NCI-H69 (cell line): ENCODE results near the gene KLHL11.
"Not testable (repeated sequence)": the region's sequence is repeated elsewhere in the genome, so short reads cannot be mapped to it uniquely, and the experiment has no call there.

ENCODE experiments used
- DNase-seq: peaks from one replicate; lab custom pipeline; 2025; lab: John Stamatoyannopoulos, UW

The KLHL11 gene

DNA sequence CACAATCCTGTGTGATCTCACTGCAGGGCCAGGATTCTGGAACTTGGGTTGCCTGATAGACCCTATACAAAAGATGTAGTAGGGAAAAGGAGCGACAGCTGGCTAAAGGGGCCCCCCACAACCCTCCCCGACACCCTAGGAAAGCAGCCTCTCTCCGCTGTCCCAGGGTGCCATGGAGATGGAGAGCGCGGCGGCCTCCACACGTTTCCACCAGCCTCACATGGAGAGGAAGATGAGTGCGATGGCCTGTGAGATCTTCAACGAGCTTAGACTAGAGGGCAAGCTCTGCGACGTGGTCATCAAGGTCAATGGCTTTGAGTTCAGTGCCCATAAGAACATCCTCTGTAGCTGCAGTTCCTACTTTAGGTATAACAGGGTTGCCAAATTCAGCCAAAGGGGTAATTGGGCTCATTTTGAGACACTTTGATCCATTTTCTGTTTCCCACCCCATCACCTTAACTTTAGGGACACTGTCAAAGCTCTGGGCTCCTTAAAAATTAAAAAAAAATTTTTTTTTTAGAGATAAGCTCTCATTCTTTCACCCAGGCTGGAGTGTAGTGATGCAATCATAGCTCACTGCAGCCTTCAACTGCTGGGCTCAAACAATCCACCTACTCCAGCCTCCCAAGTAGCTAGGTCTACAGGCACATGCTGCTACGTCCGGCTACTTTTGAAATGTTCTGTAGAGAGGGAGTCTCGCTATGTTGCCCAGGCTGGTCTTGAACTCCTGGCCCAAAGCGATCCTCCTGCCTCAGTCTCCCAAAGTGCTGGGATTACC is 27.3 kb downstream of the KLHL11 start, which contains the start of gene KLHL10:
Gene KLHL10 (plus strand): TSS at position 65 of the 778 bp plus-strand sequence. CDS start 108 bp downstream, at position 173.
- no peak for DNase-seq

DNA sequence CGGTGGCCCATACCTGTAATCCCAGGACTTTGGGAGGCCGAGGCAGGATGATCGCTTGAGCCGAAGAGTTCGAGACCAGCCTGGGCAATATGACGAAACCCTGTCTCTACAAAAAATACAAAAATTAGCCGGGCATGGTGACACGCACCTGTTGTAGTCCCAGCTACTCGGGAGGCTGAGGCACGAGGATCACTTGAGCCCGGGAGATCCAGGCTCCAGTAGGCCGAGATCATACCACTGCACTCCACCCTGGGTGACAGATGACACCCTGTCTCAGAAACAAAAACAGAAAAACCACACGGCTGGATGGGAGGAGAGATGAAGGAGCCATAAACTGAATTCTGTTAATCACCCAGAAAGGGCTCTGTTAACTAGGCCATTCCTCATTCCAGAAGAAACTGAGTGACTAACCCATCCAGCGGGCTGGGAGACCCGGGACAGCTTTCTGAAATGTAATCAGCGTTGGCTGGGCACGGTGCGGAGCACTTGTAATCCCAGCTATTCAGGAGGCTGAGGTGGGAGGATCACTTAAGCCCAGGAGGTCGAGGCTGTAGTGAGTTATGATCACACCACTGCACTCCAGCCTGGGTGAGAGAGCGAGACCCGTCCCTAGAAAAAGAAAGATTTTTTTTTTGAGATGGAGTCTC is 28.6 kb downstream of the KLHL11 start:
- no peak for DNase-seq

DNA sequence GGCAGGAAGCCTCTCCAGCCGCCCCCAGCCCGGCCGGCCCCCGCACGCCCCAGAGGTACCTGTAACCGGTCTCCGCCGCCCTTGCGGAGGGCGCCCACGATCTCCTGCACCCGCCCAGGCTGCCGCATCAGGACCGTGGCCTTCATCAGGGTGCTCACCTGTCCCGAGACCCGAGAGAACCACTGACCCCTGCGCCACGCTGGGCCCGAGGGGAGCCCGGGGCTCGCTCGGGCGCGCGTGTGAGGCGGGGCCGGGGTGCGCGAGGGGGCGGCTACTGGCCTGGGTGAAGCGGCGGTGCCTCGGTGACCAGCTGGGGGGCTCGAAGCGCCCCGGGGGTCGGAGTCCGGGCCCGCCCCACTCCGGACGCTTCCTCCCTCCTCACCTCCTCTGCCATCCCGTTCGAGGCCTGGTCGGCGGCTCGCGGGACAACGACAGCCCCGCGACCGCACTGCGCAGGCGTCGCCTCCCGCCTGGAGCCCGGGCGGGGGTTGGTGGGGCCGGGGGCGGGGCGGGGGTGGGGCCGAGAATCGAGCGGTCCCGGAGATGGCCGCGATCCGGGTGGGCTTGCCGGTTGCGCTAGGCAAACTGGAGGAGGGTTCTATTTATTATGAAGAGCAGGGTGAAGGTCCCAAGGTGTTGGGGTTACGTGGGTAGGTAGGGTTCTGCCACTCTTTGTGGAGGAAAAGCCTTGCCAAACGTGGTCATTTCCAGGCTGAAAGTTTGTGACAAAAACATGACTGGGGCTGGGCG is 29.2 kb downstream of the KLHL11 start, which contains the start of gene NT5C3B:
Gene NT5C3B (minus strand): TSS at position 433 of the 750 bp plus-strand sequence. CDS start 39 bp downstream, at position 394.
- peak; percentile 66 for DNase-seq

DNA sequence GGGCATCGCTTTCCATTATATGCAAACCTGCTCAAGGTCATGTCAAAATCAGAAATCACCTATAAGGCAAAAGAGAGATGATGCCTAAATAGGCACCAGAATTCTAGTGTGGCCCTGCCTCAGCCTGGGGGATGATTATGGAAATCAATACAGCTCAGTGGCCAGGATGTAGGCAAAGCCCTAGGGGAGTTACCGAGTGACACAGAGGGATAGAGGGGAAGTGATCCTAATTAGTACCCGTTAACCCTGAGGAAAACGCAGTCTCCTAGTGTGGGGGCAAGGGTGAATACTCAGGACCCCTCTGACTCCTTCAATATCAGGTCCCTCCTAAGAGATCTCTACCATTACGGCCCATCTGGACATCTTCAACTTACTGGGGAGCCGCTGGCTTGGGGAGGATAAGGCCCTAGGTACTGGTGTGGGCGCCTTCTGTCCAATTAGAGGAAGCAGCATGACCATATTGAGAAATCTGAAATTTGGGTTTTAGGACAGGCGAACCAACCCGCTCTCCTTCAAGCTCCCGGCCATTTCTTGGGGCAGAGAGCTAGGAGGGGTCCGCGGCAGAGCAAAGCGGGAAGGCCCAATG is 29.9 kb downstream of the KLHL11 start:
- peak; percentile 43 for DNase-seq

DNA sequence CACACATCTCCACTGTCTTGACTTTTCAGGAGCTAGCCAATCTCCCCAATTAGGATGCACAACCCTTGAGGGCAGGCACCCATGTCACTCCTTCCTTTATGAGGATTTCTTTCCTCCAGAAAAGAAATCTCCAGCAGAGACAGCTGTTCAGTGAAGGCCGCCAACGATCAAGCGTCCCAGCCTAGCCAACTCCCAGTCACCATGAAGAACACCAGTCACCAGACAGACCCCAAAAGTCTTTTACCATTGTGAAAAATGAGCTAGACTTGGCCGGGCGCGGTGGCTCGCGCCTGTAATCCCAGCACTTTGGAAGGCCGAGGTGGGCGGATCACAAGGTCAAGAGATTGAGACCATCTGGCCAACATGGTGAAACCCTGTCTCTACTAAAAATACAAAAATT is 35.3 kb downstream of the KLHL11 start:
- DNase-seq: not testable (repeated sequence)

DNA sequence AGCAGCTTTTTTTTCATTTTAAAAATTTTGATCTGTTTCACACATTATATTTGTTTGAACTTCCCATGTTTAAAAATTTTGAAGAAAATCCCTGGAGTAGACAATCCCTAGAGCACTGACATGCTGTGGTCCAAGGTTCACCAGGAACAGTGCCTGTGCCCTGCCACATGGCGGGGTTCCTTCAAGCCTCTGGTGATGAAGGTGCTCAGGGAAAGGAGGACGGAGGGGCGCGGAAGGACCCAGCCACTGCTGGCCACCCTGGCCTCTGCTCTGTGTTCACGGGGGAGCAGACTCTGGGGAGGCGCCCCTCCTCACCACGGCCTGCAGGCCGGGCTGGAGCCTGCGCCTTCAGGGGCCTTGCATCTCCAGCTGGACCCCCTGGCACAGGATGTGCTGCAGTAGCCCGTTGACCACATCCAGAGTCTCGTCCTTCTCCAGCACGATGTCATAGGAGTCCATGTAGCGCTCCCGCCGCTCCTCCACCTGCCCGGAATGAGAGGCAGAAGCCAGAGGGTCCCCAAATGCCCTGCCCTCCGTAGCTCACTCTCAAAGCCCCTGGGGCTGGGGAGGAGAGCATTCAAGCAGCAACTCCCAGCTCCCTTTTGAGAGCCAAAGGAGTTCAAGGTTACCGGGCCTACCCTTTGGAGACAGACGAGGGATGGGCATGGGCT is 39.9 kb downstream of the KLHL11 start:
- DNase-seq: no peak

DNA sequence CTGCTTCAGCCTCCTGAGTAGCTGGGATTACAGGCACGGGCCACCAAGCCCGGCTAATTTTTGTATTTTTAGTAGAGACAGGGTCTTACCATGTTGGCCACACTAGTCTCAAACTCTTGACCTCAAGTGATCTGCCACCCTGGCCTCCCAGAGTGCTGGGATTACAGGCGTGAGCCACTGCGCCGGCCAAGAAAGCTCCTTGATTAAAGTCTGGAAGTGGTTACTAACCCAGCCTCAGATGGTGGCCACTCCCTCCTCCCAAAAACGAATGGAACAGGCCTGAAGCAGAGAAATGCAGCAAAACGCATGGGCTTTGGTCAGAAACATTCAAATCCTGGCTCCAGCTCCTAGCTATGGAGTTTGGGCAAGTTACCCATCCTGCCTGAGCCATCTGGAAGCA is 41.1 kb downstream of the KLHL11 start:
- DNase-seq: no peak

DNA sequence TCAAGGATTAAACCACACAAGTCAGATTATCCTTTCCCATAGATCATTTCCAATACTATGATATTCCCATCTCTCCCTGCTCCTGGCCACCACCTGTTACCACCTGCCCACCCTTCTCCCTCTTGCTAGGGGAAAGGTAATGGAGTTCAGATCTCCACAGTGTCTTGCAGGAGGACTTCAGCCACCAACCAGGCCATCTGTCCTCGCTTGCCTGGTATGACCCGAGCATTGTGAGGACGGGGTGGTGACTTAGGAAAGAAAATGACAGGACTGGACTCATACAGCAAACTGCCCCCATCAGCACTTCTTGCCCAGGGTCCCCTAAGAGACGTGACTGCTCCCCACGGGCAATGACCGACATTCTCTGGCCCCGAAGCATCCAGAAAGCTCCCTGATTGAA is 41.6 kb downstream of the KLHL11 start:
- no peak for DNase-seq

DNA sequence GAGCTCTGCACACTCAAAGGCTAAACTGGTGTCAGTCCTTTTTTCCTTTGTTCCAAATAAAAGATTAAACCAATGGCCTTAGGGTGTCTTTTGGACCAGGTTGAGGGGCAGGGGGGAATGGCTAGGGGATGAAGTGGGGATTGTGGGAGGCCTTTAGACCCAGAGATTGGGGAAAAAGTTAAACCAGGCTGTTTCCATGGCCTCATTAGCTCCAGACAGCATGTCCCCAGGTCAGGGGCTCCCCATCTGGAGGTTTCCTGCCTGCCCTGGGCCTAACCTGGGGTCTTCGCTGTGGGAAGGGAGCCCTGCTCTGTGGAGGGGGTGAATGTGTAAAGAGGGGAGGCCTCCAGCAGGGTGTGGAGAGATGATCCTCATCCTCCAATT is 42.1 kb downstream of the KLHL11 start:
- DNase-seq: no peak

DNA sequence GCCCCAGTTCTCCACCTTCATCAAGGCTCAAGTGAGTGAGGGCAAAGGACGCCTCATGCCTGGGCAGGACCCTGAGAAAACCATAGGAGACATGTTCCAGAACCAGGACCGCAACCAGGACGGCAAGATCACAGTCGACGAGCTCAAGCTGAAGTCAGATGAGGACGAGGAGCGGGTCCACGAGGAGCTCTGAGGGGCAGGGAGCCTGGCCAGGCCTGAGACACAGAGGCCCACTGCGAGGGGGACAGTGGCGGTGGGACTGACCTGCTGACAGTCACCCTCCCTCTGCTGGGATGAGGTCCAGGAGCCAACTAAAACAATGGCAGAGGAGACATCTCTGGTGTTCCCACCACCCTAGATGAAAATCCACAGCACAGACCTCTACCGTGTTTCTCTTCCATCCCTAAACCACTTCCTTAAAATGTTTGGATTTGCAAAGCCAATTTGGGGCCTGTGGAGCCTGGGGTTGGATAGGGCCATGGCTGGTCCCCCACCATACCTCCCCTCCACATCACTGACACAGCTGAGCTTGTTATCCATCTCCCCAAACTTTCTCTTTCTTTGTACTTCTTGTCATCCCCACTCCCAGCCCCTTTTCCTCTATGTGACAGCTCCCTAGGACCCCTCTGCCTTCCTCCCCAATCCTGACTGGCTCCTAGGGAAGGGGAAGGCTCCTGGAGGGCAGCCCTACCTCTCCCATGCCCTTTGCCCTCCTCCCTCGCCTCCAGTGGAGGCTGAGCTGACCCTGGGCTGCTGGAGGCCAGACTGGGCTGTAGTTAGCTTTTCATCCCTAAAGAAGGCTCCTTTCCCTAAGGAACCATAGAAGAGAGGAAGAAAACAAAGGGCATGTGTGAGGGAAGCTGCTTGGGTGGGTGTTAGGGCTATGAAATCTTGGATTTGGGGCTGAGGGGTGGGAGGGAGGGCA is 42.7 kb downstream of the KLHL11 start:
- DNase-seq: no peak

DNA sequence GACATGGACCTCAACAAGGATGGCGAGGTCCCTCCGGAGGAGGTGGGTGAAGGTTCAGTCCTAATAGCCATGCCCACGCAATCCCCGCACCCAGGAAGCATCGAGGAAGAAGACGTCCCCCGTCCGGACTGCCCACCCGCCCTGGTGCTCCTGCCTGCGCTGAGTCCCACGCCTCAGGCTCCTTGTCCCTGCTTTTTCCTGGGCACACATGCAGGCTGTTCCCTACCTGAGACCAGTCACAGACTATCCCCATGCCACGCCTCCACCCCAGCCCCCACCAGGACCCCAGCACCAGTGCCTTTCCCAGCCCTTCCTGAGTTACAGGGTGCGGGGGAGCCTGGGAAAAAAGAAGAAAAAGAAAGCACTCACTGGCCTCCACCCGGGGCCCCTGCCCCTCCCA is 43.4 kb downstream of the KLHL11 start:
- DNase-seq: no peak

DNA sequence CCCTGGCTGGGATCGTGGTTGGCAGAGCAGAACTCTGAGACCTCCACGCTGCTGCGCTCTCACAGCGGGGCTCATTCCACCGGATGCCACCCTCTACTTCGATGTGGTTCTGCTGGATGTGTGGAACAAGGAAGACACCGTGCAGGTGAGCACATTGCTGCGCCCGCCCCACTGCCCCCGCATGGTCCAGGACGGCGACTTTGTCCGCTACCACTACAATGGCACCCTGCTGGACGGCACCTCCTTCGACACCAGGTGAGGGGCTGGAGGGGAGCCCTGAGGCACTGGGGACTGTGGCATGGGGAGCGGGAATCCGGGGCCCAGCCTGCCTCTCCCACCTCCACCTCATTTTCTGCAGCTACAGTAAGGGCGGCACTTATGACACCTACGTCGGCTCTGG is 47.2 kb downstream of the KLHL11 start:
- DNase-seq: no peak

DNA sequence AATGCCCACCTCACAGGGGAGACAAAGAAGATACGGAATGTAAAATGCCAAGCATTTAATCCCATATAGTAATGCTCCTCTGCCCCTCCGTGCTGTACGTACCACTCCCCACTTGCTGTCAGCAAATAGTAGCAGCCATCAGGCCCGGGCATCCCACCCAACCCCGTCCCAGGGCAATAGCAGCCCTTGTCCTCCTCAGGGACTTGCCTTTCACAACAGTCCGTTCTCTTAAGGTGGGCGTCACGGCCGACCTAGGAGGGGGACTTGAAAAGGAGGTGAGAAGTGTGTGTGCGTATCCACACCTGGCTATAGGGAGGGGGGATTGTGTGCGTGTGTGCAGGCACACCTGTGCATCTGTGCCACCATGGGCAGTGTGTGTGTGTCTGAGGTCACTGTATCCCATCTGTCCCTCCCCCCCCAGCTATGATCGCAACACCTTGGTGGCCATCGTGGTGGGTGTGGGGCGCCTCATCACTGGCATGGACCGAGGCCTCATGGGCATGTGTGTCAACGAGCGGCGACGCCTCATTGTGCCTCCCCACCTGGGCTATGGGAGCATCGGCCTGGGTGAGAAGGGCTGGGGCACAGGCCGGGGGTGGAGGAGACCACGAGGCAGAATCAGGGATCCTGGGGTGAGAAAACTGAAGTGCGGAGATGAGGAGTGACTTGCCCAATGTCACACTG is 48.4 kb downstream of the KLHL11 start:
- no peak for DNase-seq

DNA sequence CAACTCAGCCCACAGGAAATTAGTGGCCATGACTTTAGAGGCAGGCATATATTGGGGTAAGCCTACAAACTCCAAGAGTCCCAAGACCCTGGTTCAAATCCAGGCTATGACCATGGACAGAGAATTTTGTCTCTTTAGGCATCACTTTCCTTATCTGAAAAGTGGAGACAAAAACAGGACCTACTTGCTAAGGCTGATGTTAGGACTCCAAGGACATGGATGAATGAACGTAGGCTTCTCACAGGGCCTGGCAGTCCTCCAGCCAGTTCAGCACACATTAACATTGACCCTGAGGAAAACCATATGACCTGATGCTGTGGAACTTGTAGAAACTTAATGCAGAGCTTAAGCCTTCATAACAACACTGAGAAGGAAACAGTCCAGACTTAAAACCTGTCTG is 51.0 kb downstream of the KLHL11 start:
- DNase-seq: no peak

DNA sequence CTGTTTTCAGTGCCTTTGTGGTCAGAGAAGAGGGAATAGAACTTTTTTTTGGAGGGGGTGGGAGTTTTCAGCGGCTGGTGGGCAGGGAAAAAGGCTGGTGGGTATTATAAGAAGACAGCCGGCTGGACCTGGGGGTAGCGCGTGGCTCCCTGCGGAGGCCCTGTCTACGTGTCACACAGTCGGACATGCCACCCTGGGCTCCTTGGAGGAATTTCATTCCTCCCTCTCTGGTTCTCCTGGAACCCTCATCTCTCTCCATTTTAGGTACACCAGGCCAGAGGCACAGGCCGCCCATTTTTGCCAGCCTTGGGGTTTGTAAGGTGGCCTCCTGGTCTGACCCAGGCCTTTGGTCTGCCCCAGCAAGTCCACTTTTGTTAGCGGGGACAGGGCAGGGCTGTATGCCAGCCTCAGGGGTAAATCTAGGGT is 51.5 kb downstream of the KLHL11 start:
- no peak for DNase-seq

DNA sequence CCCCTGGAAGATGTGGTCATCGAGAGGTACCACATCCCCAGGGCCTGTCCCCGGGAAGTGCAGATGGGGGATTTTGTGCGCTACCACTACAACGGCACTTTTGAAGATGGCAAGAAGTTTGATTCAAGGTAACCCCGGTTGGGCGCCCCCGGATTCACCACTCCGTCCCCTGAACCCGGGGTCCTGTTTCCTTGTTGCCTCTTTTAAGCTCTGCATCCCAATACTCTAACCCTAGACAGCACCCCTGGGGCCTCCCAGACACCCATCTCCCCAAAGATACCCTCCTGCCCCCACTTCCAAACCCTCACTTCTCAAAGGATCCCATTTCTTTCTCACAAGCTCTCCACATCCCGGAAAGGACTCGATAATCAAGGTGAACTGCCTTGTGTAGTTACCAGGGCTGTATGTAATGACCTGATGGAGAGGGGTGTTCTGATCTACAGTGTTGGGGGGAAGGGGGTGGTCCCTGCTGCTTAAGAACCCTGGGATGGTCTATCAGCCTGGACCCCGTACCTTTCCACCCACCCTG is 52.0 kb downstream of the KLHL11 start:
- peak; percentile 27 for DNase-seq

DNA sequence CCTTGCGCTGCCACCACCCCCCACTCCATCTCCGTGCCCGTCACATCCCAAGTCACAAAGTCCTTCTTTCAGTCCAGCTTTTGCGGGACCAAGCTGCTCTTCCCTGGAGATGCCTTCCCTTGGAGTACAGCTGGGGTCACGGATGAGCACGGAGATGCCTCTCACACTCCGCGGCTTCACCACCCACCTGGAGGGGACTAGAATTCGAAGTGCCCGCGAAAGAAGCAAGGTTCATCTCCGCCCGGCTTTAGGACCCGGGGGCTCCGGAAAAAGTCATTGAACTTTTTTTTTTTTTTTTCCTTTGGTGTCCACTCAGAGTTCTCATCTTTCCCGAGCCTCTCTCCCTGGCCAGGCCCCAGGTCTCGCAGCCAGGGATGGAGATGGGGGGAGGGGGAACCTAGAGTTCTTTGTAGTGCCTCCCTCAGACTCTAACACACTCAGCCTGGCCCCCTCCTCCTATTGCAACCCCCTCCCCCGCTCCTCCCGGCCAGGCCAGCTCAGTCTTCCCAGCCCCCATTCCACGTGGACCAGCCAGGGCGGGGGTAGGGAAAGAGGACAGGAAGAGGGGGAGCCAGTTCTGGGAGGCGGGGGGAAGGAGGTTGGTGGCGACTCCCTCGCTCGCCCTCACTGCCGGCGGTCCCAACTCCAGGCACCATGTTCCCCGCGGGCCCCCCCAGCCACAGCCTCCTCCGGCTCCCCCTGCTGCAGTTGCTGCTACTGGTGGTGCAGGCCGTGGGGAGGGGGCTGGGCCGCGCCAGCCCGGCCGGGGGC is 52.7 kb downstream of the KLHL11 start, which contains the start of gene FKBP10:
Gene FKBP10 (plus strand): TSS at position 624 of the 771 bp plus-strand sequence. CDS start 31 bp downstream, at position 655.
- peak; percentile 92 for DNase-seq

DNA sequence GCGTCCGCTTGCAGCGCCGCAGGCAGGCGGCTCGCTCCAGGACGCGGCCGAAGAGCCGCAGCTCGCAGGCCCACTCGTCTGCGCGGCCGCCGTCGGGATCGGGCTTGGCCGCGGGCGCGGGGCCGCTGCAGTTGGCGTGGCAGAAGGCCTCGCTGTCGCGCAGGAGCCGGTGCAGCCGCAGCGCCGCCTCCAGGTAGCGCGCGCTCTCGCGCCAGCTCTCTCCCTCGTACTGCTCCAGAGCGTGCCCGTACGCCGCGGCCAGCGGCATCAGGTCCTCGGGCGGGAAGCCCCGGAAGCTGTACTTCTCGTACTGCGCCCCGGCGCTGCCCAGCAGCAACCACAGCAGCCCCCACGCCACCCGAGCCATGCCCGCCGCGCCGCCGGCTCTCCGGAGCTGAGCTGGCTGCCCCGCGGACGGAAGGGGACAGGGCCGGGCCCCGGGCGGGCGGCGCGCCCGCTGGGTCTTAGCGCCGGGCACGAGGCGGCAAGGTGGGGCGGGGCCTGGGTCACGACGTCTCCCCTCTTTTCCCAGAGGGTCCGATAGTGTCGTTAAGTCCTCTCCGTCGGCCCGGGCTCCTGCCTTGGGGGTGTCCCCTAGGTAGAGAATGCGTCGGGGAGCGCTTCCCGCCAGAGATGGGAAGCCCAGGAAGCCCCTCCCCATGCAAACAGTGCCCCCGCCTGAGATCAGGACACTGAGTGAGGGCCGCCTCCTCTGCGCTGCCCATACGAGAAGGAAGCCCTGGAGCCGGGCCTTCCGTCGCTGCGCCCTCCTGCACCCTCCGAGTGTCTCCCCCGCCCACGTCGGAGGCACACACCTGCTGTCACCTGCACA is 53.5 kb downstream of the KLHL11 start, which contains the start of gene P3H4:
Gene P3H4 (minus strand): TSS at position 401 of the 832 bp plus-strand sequence. CDS start 34 bp downstream, at position 367.
- peak; percentile 89 for DNase-seq
